ENCODE results near the gene KRTAP10-3. TPM values are rescaled to one million over a fixed set of nuclear protein-coding genes. Genes with fewer than 3 reads are reported as not detected.

KRTAP10-3 gene
- total RNA-seq, 1 donor from 2014 or later = not detected

DNA sequence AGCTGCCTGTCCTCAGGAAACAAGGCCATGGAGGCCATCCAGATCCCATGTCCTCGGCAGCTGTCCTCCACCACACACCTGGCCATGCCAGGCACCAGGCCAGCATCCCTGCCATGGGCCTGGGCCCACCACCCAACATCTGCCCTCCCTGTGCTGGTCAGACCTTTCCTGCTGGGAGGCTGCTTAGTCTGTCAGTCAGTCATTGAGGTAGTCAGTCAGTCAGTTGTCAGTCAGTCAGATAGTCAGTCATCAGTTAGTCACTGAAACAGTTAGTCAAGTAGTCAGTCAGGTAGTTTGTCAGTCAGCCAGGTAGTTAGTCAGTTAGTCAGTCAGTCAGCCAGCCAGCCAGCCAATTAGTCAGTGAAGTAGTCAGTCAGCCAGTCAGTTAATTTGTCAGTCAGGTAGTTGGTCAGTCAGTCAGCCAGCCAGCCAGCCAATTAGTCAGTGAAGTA lies 35.8 kb downstream of the KRTAP10-3 start:
- H3K27ac ChIP-seq = no peak overlapping the region
- no peak overlapping the region for H3K4me3 ChIP-seq
- intact Hi-C loops (cut with DNase I) = no loop called here
- DNase-seq (no peak), ATAC-seq (no peak)
- H3K36me3 ChIP-seq = no peaks in the 10 kb centered on the region
- H3K9me3 ChIP-seq = no peaks in the 10 kb centered on the region
- no peaks in the 10 kb centered on the region for H3K27me3 ChIP-seq
- TF ChIP-seq, protein P1, sequence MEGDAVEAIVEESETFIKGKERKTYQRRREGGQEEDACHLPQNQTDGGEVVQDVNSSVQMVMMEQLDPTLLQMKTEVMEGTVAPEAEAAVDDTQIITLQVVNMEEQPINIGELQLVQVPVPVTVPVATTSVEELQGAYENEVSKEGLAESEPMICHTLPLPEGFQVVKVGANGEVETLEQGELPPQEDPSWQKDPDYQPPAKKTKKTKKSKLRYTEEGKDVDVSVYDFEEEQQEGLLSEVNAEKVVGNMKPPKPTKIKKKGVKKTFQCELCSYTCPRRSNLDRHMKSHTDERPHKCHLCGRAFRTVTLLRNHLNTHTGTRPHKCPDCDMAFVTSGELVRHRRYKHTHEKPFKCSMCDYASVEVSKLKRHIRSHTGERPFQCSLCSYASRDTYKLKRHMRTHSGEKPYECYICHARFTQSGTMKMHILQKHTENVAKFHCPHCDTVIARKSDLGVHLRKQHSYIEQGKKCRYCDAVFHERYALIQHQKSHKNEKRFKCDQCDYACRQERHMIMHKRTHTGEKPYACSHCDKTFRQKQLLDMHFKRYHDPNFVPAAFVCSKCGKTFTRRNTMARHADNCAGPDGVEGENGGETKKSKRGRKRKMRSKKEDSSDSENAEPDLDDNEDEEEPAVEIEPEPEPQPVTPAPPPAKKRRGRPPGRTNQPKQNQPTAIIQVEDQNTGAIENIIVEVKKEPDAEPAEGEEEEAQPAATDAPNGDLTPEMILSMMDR (IDR thresholded peaks at IDR 0.05) = no peak
- no peaks in the 10 kb centered on the region for H3K4me1 ChIP-seq

DNA sequence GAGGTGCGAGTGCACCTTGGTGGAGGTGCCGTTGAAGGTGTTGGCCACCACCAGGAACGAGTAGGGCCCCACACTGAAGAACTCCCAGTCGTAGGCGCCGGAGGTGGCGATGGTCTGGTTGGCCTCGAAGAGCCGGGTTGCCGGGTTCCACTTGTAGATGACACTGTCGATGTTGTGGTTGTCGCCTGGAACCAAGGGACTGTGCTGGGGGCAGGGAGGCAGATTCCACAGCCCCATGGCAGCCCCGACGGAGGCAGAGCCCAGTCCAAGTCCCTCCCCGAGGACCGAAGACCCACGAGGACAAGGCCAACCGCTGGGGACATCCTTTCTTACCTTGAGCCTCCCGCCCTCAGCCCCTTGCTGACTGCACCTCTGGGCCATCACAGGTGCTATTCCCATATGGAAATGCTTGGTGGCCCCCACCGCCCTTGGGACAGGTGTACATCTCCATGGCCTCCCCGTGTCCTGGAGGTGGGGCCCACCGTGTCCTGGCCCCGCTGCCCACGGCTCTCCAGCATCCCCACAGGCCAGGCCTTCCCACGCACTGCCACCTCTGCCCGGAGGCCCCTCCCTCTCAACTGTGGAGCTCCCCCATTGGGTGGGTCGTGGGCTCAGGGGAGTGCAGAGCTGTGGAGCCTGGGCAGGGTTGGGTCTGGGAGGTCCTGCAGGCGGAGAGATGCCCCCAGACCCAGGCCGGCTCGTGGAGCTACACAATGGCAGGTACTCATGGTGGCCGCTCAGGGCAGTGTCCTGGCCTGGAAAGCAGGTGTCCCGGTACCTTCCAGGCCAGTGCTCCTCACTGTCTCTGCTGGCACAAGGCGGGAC lies 36.5 kb downstream of the KRTAP10-3 start:
- Histone ChIP-seq H3K4me3 (no peak overlapping the region), H3K9me3 (no peaks in the 10 kb centered on the region), H3K27ac (no peak overlapping the region), H3K36me3 (no peaks in the 10 kb centered on the region), H3K4me1 (no peaks in the 10 kb centered on the region), H3K27me3 (no peaks in the 10 kb centered on the region)
- ATAC-seq (no peak), DNase-seq (peak; percentile 54)
- TF ChIP-seq, protein P1 (IDR thresholded peaks at IDR 0.05) = no peak
- intact Hi-C loops (cut with DNase I) = no loop called here

DNA sequence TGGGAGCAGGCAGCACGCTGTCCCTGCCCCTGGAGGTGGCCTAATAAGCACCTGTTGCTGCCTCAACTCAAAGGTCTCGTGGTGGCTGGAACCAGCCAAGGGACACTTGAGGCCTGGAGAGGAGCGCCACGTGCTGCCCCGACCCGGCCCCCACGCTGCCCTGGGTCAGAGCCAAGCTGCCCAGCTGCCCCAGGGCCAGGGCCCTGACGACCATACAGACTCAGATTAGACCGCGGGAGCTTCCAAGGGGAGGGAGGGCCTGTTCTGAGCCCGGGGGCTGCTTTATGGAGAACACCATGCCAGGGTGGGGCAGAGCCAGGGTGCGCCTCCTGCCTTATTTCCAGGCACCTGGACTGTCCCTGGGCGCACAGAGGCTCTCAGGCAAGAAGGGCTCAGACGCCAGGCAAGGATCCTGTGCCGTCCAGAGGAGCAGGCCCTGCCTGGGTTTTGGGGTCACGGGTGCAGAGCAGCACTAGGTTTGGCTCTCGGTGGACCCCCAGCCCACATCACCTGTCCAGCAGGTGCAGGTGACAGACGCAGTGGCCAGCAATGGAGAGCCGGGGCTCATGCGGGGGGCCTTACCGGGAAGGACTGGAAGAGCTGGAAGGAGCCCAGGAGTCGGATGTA lies 37.2 kb downstream of the KRTAP10-3 start:
- no peak for ATAC-seq

DNA sequence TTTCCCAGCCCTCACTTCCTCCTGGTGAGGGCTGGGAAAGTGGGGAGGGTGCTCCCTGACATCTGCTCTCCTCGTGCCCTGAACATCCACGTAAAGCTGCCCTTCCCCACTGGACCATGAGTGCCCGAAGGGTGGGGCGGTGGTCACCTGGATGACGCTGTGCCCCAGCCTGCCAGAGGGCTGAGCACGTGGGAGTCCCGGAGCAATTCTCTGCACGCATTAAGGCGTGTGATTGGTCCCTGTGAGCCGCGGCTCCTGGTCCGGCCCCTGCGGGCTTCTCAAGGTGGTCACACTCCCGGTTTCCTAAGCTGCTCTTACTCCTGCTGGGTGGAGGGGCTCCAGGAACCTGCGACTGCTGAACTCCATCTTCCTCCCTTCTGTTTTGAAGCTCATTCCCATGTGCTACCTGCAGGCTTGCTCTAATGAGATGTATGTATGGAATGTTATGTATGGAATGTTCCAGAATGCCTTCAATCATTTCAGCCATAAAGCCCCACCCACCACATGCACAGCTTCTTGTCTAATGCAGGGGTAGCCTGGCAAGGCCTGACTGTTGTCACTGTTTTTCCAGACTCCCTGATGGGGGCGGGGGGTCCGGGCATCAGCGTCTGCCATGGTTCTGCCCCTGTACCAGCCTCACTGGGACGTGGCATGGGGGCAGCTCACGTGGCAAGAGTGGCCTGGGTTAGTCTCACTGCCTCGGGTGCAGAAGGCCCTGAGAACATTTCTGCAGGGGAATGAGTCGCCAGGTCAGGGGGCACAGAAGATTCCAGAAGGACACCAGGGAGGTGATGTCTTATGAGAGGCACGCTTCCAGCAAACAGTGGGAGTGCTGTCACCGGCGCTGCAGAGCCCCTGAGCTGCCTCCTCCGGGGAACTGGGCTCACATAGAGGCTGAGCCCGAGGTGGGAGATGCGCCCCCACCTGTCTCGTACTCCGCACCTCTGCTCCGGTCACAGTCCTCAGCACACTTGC lies 38.0 kb downstream of the KRTAP10-3 start:
- Histone ChIP-seq H3K27ac (no peak overlapping the region), H3K9me3 (no peaks in the 10 kb centered on the region), H3K27me3 (no peaks in the 10 kb centered on the region), H3K4me3 (no peak overlapping the region), H3K4me1 (no peaks in the 10 kb centered on the region), H3K36me3 (no peaks in the 10 kb centered on the region)
- ATAC-seq (no peak), DNase-seq (peak; percentile 58)
- TF ChIP-seq, protein P1 (IDR thresholded peaks at IDR 0.05) = no peak
- intact Hi-C loops (cut with DNase I) = no loop called here

More for the DNA sequence above, 37.2 kb downstream of the KRTAP10-3 start:
- H3K27me3 ChIP-seq = no peaks in the 10 kb centered on the region
- H3K36me3 ChIP-seq = no peaks in the 10 kb centered on the region
- intact Hi-C loops (cut with DNase I) = no loop called here
- TF ChIP-seq, protein P1 (IDR thresholded peaks at IDR 0.05) = no peak
- H3K4me1 ChIP-seq = no peaks in the 10 kb centered on the region
- no peak overlapping the region for H3K27ac ChIP-seq
- no peaks in the 10 kb centered on the region for H3K9me3 ChIP-seq
- H3K4me3 ChIP-seq = no peak overlapping the region
- DNase-seq = peak; percentile 62

Data from upper lobe of right lung (tissue), 1 donor.